Activated T-helper 9 cell treated with anti-CD3 and anti-CD28 coated beads, Interleukin-2, amount 50 U/mL, for 16 hours (primary cell): ENCODE data around the gene BACH2.
"Not testable (repeated sequence)": the region's sequence is repeated elsewhere in the genome, so short reads cannot be mapped to it uniquely, and the experiment has no call there.

ENCODE experiments used
- DNase-seq: peaks from one replicate; pipeline ENCODE4 v3.0.0-alpha.2; 2020; ENCODE audit warnings: low read depth

BACH2 gene

DNA sequence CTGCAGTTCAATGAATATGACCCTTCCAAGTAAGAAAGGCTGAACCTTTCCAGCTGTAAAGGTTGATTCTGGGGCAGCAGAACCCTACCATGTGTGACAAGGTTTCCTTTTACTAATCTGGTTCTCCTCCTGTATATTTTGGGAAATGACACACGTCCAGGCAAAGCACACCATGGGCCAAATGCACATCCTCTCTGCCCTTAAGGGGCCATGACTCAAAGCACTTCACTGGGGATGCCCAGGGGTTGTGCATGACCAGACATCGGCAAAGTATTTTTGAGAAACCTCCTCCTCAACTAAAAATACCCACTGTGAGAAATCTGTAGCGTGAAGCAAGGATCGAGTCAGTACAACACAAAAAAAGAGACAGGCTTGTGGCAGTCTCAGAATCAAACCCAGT is 174.7 kb downstream of the BACH2 start:
- no peak for DNase-seq

DNA sequence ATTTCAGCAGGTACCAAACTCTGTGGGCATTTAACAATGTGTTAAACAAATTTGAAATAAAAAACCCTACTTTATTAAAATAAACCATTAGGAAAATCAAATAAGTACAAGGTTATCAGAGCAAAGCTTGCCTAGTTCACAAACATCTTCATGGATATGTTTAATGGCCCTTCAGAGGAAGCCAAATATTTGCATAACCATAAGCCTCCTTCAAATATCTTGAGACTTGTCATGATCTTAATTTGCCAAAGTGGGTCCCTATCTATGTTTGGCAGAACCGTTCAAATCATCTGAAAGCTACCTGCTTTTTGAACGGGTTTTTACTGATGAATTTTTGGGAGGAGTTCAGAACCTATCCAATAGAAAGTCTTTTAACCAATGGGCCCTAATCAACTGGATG is 176.3 kb downstream of the BACH2 start:
- DNase-seq = no peak

GRCh38 chr6:90119618-90120017 is 177.0 kb downstream of the BACH2 start:
- DNase-seq = no peak

DNA sequence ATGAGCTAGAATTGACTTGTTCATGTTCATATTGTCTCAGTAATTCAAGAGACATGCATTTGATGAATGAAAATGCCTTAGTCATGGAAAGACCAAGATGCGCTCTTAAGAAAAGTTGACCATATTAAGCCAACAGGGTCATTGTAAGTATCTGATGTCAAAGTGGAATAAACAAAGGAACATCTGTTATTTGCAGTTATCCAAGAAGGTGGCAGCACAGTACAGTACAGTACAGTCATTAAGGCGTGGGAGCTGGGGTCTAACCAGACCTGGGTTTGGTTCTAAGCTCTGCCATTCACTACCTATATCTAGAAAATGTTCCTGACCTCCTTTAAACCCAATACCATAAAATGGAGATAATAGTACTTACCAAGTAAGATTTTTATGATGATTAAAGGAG is 178.1 kb downstream of the BACH2 start:
- DNase-seq = no peak

DNA sequence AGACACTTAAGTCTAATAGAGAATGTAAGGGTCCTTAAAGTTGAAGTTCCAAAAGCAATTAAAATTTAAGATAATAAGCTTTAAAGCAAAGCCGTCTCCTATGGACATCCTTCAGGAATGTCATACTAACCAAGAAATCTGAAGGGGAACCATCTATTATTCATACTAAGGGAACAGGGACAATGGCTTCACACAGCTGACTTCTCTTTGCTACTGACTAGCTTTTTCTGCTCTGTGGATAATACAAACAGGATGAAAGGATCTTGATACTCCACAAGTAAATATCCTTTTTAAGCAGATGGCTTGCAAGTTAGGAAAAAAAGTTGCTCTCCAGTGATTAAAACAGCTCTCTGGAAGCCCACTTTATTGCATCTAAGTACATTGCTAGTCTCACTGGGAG is 178.6 kb downstream of the BACH2 start:
- no peak for DNase-seq

DNA sequence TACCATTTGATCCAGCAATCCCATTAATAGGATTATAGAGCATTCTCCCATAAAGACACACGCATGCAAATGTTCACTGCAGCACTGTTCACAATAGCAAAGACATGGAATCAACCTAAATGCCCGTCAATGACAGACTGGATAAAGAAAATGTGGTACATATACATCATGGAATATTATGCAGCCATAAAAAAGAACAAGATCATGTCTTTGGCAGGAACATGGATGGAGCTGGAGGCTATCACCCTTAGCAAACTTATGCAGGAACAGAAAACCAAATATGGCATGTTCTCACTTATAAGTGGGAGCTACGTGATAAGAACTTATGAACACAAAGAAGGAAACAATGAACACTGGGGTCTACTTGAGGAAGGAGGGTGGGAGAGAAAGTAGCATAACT is 180.5 kb downstream of the BACH2 start:
- not testable (repeated sequence) for DNase-seq

DNA sequence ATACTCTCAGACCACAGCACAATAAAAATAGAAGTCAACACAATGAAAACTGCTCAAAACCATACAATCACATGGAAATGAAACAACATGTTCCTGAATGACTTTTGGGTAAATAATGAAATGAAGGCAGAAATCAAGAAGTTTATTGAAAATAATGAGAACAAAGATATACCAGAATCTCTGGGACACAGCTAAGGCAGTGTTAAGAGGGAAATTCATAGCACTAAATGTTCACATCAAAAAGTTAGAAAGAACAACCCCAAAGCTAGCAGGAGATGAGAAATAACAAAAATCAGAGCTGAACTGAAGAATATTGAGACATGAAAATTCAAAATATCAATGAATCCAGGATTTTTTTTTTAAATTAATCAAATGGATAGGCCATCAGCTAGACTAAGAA is 183.3 kb downstream of the BACH2 start:
- no peak for DNase-seq

DNA sequence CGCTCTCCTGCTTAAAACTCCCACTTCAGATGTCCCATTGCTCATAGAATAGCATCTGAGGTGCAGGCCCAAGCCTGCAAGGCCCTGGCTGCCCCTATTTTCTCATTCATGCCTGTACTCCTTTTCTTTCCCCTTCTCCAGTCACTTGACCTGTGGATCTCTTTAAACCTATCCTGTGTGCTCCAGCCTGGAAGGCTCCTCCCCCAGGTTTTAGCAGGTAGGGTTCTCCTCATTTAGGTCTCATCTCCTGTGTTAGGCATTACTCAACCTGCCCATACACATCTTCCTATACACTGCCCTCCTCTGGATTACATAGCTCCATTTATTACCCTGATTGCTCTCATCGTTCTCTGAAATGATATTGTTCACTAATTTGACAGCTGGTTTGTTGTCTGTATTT is 185.3 kb downstream of the BACH2 start:
- no peak for DNase-seq

DNA sequence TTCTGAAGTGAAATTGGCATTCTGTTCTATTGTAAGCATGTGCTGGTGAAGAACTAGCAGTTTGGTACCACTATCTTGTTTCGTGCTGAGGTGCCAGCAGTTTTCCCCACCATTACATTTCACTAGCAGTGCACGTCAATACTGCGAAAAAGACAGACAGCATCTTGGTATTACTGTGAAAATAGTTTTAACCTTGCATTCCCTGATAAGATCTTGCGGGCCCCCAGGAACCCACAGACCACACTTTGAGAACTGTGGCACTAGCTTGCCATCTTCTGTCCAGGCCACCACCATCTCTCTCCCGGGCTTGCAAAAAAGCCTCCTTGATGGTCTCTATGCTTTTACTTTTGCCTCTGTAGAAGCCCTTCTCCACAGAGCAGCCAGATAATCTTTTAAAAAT is 185.7 kb downstream of the BACH2 start:
- DNase-seq = peak; percentile 19

DNA sequence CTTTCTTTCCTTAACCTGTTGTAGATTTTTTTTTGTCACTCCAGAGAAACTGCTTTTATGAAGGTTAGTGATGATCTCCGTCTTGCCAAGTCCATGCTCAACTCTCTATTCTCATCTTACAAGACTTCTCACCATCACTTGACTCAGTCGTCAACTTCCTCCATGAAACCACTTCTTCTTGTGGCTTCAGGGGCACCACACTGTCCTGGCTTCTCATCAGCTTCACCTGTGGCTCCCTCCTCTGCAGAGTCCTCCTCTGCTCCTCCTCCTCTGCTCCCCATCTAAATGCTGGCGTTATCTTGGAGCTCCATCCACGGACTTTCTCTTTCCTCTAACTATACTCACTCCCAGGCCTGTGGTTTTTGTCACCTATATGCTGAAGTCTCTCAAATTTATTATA is 187.5 kb downstream of the BACH2 start:
- DNase-seq = no peak

DNA sequence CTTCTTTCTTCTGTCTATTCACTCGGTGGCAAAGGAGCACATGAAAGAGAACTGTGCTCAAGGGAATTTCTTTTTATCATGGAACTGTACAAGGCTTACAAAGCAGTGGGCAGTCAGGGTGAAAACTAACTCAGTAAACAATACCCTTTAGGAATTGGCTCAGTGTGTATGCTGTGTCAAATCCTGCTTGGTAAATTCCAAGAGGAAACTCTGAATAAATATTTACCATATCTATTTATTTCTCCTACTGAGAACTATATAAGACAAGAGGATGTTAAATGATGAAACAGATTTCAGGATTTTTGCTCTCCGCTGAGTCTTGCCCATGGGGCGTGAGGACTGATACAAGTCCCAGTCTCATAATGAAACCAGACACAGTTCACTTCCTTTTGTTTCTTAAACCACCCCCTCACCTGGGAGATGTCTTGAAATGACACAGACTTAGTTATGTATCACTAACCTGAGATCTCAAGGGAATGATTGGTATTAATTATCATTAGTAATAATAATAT is 188.8 kb downstream of the BACH2 start:
- DNase-seq = no peak

DNA sequence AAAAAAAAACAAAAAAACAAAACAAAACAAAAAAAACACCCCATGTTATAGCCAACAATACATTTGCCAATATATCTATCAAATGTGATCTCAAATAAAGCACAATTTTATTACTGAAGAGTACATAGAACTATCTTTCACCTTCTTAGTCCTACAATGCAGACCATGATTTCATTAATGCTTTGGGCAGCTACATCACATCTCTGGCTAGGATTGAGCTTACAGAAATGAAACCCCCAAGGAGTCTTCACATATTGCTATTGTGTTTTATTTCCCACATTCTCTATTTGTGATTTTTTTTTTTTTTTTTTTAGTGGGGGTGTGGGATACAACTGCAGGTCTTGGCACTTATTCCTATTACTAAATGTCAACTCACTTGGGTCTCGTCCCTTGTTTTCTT is 189.3 kb downstream of the BACH2 start:
- DNase-seq = no peak

DNA sequence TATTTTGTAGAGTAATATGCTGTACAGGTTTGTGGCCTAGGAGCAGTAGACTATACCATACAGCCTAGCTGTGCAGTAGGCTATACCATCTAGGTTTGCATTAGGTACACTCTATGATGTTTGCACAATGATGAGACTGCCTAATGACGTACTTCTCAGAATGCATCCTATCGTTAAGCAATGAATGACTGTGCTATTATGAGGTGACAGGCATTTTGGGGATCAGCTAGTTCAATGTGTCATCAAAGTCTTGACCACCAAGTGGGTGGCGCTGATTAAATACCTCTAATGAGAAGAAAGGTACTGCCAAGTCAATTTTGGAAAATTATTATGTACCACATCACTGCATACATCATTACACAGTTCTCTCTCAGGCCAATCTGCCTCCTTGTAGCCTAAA is 190.2 kb downstream of the BACH2 start:
- DNase-seq = no peak

GRCh38 chr6:90105506-90106170 is 191.0 kb downstream of the BACH2 start:
- no peak for DNase-seq

DNA sequence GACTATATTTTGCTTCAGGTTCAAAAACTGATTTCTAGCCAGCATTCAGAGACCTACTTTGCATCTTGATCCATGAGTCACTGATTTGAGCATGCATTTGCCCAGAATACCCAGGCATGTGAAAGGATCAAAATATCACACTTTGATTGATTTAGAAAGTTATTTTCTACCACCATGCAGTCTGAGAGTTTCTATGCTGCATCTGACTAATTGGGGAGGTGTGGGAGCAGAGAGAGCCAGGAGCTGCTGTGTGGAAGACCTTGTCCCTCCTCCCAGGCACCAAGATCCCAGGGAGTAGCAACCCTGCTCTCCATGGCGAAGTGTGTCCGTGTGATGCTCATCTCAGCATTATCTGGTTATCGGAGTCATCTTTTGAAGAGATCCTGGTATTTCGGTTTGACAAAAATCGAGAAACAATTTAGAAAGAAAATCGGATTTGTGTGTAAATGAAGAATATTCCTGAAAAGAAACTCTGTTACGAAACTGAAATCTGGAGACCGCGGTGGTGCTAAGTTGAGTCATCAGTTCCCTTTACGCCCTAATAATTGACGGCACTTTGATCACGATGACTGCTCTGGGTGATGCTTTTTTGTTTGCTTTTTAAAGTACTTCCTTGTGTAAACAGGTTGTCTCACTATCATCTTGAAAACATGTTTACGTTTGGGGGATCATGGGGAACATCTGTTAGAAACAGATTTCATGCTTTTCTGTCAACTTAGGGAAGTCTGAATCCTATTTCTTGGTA is 193.4 kb downstream of the BACH2 start:
- DNase-seq = no peak

DNA sequence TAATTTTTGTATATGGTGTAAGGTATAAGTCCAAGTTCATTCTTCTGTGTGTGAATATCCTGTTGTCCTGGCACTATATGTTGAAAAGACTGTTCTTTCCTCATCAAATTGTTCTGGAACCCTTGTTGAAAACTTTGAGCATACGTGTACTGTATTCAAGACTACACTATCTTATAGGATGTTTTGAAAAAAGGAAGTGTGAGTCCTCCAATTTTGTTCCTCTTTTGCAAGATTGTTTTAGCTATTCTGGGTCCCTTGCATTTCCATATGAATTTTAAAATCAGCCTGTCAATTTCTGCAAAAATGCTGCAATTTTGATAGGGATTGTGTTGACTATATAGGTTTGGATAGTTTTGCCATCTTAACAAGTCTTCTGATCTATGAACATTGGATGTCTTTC is 195.2 kb downstream of the BACH2 start:
- DNase-seq = no peak

DNA sequence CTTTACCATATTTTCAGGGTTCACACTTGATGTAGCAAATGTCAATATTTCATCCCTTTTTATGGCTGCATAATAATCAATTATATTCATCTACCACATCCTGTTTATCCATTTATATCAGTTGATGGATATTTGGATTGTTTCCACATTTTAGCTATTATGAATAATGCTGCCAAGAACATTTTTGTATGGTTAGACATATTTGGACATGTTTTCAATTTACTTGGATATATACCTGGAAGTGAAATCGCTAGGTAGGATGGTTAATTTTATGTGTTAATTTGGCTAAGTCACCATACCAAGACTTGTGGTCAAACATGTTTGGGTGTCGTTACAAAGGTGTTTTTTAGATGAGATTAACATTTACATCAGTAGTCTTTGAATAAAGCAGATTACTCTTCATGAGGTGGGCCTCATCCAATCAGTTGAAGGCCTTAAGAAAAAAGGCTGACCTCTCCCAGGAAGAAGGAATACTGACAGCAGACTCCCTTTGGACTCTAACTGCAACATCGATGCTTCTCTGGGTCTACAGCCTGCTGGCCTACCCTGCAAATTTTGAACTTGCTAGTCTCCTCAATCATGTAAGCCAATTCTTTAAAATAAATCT is 196.5 kb downstream of the BACH2 start:
- no peak for DNase-seq

DNA sequence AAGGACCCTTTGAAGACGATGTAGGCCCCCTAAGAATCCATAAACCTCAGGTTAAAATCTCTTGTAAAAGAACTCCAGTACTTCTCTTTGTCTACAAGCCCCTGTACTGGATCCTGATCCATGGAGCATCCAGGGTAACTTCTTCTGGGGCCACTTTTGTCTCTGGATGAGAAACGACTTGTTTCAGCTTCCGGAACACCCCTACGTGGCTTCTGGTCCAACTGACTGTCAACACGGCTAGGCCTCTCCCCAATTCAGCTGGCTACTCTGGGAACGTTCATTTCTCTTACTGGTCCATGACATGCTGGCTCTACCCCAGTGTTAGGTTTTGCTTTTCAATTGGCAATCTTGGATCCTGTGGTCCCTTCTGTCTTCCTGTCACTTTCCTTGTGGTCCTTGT is 198.0 kb downstream of the BACH2 start:
- no peak for DNase-seq

- no peak for DNase-seq
These were observed 198.6 kb downstream of the BACH2 start for GRCh38 chr6:90098001-90098531.

DNA sequence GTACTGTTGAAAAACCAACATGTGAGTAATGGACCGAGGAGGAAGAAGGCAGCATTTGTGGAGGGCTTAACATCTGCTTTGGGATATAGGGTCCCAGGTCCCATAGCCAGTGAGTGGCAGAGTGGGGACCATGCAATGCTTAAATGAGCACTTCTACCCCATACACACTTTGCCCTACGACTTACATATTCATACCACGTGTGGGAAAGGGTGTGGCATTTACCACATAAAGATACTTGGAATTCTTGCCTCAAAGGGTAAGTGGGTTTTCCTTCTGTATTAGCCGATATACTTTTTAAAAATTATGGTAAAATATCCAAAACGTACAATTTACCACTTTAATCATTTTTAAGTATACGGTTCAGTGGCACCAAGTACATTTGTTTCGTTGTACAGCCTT is 199.3 kb downstream of the BACH2 start:
- DNase-seq = no peak

DNA sequence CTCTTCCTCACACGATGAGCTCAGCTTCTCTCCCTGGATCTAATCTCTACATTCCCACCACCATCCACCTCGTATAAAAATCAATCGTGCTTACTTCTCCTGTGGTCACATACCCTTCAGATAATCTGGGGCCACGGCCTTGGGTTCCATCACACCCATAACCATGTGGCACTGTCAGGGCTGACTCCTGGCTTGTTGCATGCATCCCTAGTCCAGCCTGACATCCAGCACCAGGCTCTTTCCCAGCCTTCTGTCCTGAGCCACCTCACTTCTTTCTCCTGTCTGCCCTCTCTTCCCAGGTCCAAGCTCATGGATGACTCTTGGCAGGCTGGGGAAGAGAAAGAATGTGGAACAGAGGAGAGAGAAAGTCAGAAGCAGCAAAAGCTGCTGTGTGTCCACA is 199.8 kb downstream of the BACH2 start:
- DNase-seq = no peak

DNA sequence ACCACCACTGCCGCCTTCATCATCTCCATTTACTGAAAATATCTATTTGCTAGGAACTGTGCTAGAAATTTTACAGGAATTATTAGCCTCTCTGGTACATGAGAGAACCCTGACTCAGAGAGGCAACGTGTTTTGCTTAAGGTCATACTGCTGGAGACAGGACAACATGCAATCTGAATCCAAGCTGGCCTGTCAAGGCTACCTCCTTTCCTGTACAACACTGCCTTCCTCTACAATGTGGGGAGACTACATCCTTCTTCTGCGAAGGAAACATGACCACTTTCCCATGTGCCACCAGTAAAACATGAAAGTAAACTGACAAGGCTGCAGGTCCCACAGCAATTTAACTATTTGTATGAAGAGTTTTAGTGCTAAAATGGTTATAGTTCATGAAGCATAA is 200.9 kb downstream of the BACH2 start:
- no peak for DNase-seq

DNA sequence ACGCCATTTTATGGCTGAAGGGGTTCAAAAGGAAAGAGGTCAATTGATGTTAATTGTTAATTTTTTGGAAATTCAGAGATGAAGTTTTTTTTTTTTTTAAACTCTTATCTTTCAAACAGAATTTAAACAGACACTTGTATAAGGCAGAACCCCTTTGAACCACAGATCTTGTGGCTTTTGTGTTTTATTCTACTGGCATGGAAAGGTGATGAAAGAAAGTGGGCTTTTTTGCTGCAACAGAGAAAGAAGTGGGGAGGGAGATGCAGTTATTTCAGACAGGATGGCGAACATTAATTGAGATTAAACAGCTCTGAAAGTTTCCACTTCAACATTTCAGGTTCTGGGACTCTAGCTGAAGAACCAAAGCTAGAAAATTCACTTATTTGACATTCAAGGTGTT is 201.5 kb downstream of the BACH2 start:
- no peak for DNase-seq
